Activated T-helper 2 cell treated with anti-CD3 and anti-CD28 coated beads, Interferon-gamma antibody, Interleukin-2, Interleukin-4, amounts not matched to agents 10 μg/mL and 5 μg/mL and 100 μg/mL, durations not matched to agents 14 hours and 24 hours and 36 hours (primary cell): ENCODE data around the gene VWA3B. TPM values are rescaled to one million over a fixed set of nuclear protein-coding genes. Genes with fewer than 3 reads are reported as not detected.

ENCODE experiments used
- DNase-seq: peaks from one replicate; pipeline ENCODE4 v3.0.0; 2021; ENCODE audit warnings: low spot score
- H3K27ac Mint-ChIP-seq: one replicate; pipeline ENCODE4 v1.8.0; 2021; ENCODE audit warnings: mixed read lengths
- H3K27me3 Mint-ChIP-seq: one replicate; pipeline ENCODE4 v1.8.0; 2021; ENCODE audit warnings: low read depth, mixed read lengths
- H3K36me3 Mint-ChIP-seq: one replicate; pipeline ENCODE4 v1.8.0; 2021; ENCODE audit warnings: low read depth, mixed read lengths
- H3K4me1 Mint-ChIP-seq: one replicate; pipeline ENCODE4 v1.8.0; 2021; ENCODE audit warnings: low read depth, mixed read lengths
- H3K4me3 Mint-ChIP-seq: one replicate; pipeline ENCODE4 v1.8.0; 2021; ENCODE audit warnings: low read depth, mild to moderate bottlenecking, moderate library complexity, mixed read lengths
- H3K9me3 Mint-ChIP-seq: one replicate; pipeline ENCODE4 v1.8.0; 2021; ENCODE audit warnings: mixed read lengths
- intact Hi-C: fragments of 100-400 bp; cut with micrococcal nuclease; formaldehyde crosslinking; loops from one replicate; pipeline ENCODE4 v1.15.1; 2023
- total RNA-seq: library from RNA; stranded (reverse); gene quantifications from 2 replicates; pipeline ENCODE4 v1.2.3, GENCODE V29; 2022

The VWA3B gene
- total RNA-seq, 1 donor from 2014 or later: not detected

- no peak for DNase-seq
- Mint-ChIP-seq H3K27ac (no peak overlapping the region), H3K36me3 (no peaks in the 10 kb centered on the region), H3K27me3 (peaks cover 12% of the 10 kb centered on the region), H3K4me1 (no peaks in the 10 kb centered on the region), H3K4me3 (no peak overlapping the region), H3K9me3 (peaks cover 13% of the 10 kb centered on the region)
- intact Hi-C loops: no loop called here
Measured at GRCh38 chr2:98216616-98217015, 129.6 kb downstream of the VWA3B start.

GRCh38 chr2:98219152-98219551 lies 132.2 kb downstream of the VWA3B start:
- Mint-ChIP-seq H3K9me3 (peaks cover 13% of the 10 kb centered on the region), H3K4me1 (no peaks in the 10 kb centered on the region), H3K4me3 (no peak overlapping the region), H3K36me3 (no peaks in the 10 kb centered on the region), H3K27ac (no peak overlapping the region), H3K27me3 (peaks cover 10% of the 10 kb centered on the region)
- no peak for DNase-seq
- intact Hi-C loops: no loop called here

GRCh38 chr2:98233941-98234340 lies 147.0 kb downstream of the VWA3B start:
- no peak for DNase-seq
- Mint-ChIP-seq H3K4me1 (peaks cover 2% of the 10 kb centered on the region), H3K27me3 (peaks cover 25% of the 10 kb centered on the region), H3K27ac (no peak overlapping the region), H3K36me3 (no peaks in the 10 kb centered on the region), H3K4me3 (no peak overlapping the region), H3K9me3 (no peaks in the 10 kb centered on the region)
- intact Hi-C loops: no loop called here

GRCh38 chr2:98234776-98235175 lies 147.8 kb downstream of the VWA3B start:
- no peak for DNase-seq
- Mint-ChIP-seq H3K9me3 (no peaks in the 10 kb centered on the region), H3K27ac (no peak overlapping the region), H3K36me3 (no peaks in the 10 kb centered on the region), H3K4me1 (peaks cover 2% of the 10 kb centered on the region), H3K27me3 (peaks cover 24% of the 10 kb centered on the region), H3K4me3 (no peak overlapping the region)
- intact Hi-C loops: no loop called here

GRCh38 chr2:98236935-98237334 lies 150.0 kb downstream of the VWA3B start:
- DNase-seq: no peak
- no peaks in the 10 kb centered on the region for H3K9me3 Mint-ChIP-seq
- no peaks in the 10 kb centered on the region for H3K36me3 Mint-ChIP-seq
- intact Hi-C loops: no loop called here
- no peak overlapping the region for H3K27ac Mint-ChIP-seq
- peaks cover 32% of the 10 kb centered on the region for H3K27me3 Mint-ChIP-seq
- H3K4me1 Mint-ChIP-seq: peaks cover 2% of the 10 kb centered on the region
- H3K4me3 Mint-ChIP-seq: no peak overlapping the region

GRCh38 chr2:98240786-98241398 lies 153.9 kb downstream of the VWA3B start:
- Mint-ChIP-seq H3K36me3 (no peaks in the 10 kb centered on the region), H3K4me1 (peaks cover 2% of the 10 kb centered on the region), H3K4me3 (no peak overlapping the region), H3K9me3 (no peaks in the 10 kb centered on the region), H3K27ac (no peak overlapping the region), H3K27me3 (peaks cover 35% of the 10 kb centered on the region)
- intact Hi-C loops: no loop called here
- DNase-seq: no peak

- H3K4me3 Mint-ChIP-seq: no peak overlapping the region
- H3K27me3 Mint-ChIP-seq: peaks cover 34% of the 10 kb centered on the region
- H3K4me1 Mint-ChIP-seq: peaks cover 2% of the 10 kb centered on the region
- no peak for DNase-seq
- H3K36me3 Mint-ChIP-seq: no peaks in the 10 kb centered on the region
- H3K27ac Mint-ChIP-seq: no peak overlapping the region
- intact Hi-C loops: no loop called here
- H3K9me3 Mint-ChIP-seq: no peaks in the 10 kb centered on the region
Measured at GRCh38 chr2:98241592-98241991, 154.6 kb downstream of the VWA3B start.

- no peak for DNase-seq
- peaks cover 34% of the 10 kb centered on the region for H3K27me3 Mint-ChIP-seq
- no peaks in the 10 kb centered on the region for H3K36me3 Mint-ChIP-seq
- peaks cover 2% of the 10 kb centered on the region for H3K4me1 Mint-ChIP-seq
- H3K27ac Mint-ChIP-seq: no peak overlapping the region
- intact Hi-C loops: no loop called here
- H3K9me3 Mint-ChIP-seq: no peaks in the 10 kb centered on the region
- no peak overlapping the region for H3K4me3 Mint-ChIP-seq
Measured at GRCh38 chr2:98242003-98242402, 155.0 kb downstream of the VWA3B start.

- DNase-seq: no peak
- H3K36me3 Mint-ChIP-seq: no peaks in the 10 kb centered on the region
- no peak overlapping the region for H3K27ac Mint-ChIP-seq
- peaks cover 14% of the 10 kb centered on the region for H3K9me3 Mint-ChIP-seq
- no peak overlapping the region for H3K4me3 Mint-ChIP-seq
- peaks cover 18% of the 10 kb centered on the region for H3K27me3 Mint-ChIP-seq
- H3K4me1 Mint-ChIP-seq: no peaks in the 10 kb centered on the region
- intact Hi-C loops: no loop called here
Measured at GRCh38 chr2:98245491-98245890, 158.5 kb downstream of the VWA3B start.

GRCh38 chr2:98247383-98247782 lies 160.4 kb downstream of the VWA3B start:
- H3K36me3 Mint-ChIP-seq: no peaks in the 10 kb centered on the region
- no peak overlapping the region for H3K27ac Mint-ChIP-seq
- no peak for DNase-seq
- H3K4me1 Mint-ChIP-seq: no peaks in the 10 kb centered on the region
- no peak overlapping the region for H3K4me3 Mint-ChIP-seq
- H3K27me3 Mint-ChIP-seq: peaks cover 8% of the 10 kb centered on the region
- intact Hi-C loops: no loop called here
- peaks cover 14% of the 10 kb centered on the region for H3K9me3 Mint-ChIP-seq

- intact Hi-C loops: no loop called here
- no peak for DNase-seq
- Mint-ChIP-seq H3K27me3 (no peaks in the 10 kb centered on the region), H3K4me1 (no peaks in the 10 kb centered on the region), H3K36me3 (no peaks in the 10 kb centered on the region), H3K27ac (no peak overlapping the region), H3K9me3 (peaks cover 13% of the 10 kb centered on the region), H3K4me3 (no peak overlapping the region)
Measured at GRCh38 chr2:98252038-98252773, 165.2 kb downstream of the VWA3B start.

GRCh38 chr2:98253461-98254070 lies 166.6 kb downstream of the VWA3B start:
- DNase-seq: no peak
- intact Hi-C loops: no loop called here
- H3K4me3 Mint-ChIP-seq: no peak overlapping the region
- H3K4me1 Mint-ChIP-seq: no peaks in the 10 kb centered on the region
- H3K27me3 Mint-ChIP-seq: peaks cover 2% of the 10 kb centered on the region
- no peak overlapping the region for H3K27ac Mint-ChIP-seq
- H3K36me3 Mint-ChIP-seq: no peaks in the 10 kb centered on the region
- peaks cover 4% of the 10 kb centered on the region for H3K9me3 Mint-ChIP-seq

- Mint-ChIP-seq H3K4me3 (no peak overlapping the region), H3K27ac (no peak overlapping the region), H3K27me3 (peaks cover 5% of the 10 kb centered on the region), H3K4me1 (no peaks in the 10 kb centered on the region), H3K9me3 (no peaks in the 10 kb centered on the region), H3K36me3 (no peaks in the 10 kb centered on the region)
- intact Hi-C loops: no loop called here
- no peak for DNase-seq
Measured at GRCh38 chr2:98254504-98255059, 167.6 kb downstream of the VWA3B start.
